Eye (tissue), 1 donor: ENCODE data around the gene DMBT1.

Experiments used
- DNase-seq: peaks from one replicate; pipeline ENCODE4 v3.0.0-alpha.2; 2015

Gene DMBT1

GRCh38 chr10:122560279-122560804, at the start of gene DMBT1:
Gene DMBT1, plus strand, starts transcription at chr10:122560754. Its CDS starts 17 bp downstream, at chr10:122560771.
- DNase-seq = no peak

- DNase-seq = no peak
Measured at GRCh38 chr10:122513053-122513452, 47.5 kb upstream of the DMBT1 start.

DNA sequence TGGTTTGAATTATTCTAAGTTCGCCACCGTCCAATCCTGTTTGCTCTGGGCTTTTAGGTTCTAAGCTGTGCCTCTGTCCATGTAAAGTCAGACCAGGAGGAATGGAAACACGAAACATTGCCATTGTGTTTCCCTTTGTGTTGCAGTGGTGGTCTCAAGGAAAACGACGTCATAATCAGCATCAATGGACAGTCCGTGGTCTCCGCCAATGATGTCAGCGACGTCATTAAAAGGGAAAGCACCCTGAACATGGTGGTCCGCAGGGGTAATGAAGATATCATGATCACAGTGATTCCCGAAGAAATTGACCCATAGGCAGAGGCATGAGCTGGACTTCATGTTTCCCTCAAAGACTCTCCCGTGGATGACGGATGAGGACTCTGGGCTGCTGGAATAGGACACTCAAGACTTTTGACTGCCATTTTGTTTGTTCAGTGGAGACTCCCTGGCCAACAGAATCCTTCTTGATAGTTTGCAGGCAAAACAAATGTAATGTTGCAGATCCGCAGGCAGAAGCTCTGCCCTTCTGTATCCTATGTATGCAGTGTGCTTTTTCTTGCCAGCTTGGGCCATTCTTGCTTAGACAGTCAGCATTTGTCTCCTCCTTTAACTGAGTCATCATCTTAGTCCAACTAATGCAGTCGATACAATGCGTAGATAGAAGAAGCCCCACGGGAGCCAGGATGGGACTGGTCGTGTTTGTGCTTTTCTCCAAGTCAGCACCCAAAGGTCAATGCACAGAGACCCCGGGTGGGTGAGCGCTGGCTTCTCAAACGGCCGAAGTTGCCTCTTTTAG, 46.3 kb upstream of the DMBT1 start:
- DNase-seq = no peak

GRCh38 chr10:122515022-122515424, 45.5 kb upstream of the DMBT1 start:
- DNase-seq = no peak

GRCh38 chr10:122515588-122516231, 44.8 kb upstream of the DMBT1 start:
- no peak for DNase-seq

DNA sequence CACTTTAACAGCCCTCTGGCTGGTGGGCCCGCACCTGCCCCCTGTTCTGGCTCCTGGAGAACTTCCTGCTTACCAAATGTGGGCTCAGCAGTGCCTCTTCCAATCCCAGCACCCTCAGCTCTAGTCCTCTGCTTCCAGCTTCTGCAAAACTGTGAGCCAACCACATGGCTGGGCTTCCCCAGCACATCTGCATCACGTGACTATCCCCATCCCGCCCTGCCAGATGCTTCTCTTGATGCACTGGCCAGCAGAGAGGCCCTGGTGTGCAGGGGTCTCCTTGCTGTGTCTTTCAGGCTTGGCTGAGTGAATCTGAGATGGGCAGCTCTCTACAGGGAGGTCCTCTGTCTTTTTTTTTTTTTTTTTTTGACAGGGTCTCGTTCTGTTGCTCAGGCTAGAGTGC, 43.8 kb upstream of the DMBT1 start:
- no peak for DNase-seq

DNA sequence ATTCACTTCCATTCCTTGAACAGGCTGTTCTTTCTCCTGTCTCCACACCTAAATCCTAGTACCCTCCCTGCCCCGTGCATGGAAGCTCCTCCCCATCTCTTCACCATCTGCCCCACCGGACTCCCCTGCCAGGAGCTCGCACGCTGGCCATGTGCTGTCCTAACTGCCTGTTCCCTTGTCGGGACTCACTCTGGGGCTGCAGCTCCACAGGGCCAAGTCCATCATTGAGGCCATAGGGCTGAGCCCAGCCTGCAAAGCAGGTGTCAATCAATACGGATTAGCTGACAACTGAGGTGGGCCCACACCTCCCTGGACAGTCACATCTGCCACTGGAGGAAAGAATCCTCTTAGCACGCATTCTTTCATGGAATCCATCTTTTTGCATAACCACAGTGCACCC, 41.4 kb upstream of the DMBT1 start:
- no peak for DNase-seq

DNA sequence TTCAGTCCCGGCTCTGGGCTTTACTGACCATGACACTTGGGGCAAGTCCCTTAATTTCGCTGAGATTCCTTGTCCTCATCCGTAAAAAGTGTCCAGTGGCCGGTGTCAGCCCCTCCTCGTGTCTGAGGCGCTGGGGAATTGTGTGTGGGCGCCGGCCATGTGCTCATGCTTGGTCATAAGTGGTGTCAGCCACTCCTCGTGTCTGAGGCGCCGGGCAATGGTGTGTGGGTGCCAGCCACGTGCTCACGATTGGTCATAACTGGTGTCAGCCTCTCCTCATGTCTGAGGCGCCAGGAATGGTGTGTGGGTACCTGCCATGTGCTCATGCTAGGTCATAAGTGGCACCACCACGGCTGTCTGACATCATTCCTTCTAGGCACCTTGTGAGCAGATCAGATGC, 40.7 kb upstream of the DMBT1 start:
- DNase-seq = no peak

- no peak for DNase-seq
Measured at GRCh38 chr10:122521011-122521410, 39.5 kb upstream of the DMBT1 start.

GRCh38 chr10:122524811-122525210, 35.7 kb upstream of the DMBT1 start:
- no peak for DNase-seq

GRCh38 chr10:122525788-122526187, 34.8 kb upstream of the DMBT1 start:
- DNase-seq = no peak

- no peak for DNase-seq
Measured at GRCh38 chr10:122526892-122527291, 33.7 kb upstream of the DMBT1 start.

DNA sequence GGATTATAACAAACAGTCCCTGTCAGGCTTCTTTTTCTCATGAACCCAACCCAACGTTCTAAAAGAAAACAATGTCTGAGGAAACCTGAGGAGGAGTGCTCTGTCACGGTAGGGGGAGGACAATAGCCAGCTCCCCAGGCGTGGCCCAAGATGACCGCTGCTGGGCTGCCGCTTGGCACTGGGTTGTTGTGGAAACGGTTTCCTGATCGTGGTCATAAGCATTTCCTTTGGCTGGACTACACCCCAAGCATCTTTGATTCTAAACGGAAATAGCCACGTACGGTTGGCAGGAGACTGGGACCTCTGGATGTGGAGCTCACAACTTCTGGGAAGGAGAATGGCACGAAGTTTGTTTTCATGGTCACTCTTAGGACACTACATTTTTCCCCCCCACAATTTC, 30.4 kb upstream of the DMBT1 start:
- no peak for DNase-seq

DNA sequence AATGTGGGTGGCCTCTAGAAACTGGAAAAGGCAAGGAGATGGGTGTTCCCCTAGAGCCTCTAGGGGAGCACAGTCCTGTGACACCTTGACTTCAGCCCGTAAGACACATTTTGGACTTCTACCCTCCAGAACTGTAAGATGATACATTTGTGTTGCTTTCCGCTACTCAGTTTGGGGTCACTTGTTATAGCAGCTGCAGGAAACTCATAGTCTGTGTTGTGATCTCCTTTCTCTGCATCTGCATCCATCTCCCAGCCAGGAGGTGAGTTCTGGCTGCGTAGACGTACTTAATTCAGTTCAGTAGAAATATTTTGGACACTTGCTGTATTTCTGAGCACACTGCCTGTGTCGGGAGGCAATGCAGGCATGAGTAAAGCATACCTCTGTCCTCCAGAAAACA, 29.3 kb upstream of the DMBT1 start:
- no peak for DNase-seq

DNA sequence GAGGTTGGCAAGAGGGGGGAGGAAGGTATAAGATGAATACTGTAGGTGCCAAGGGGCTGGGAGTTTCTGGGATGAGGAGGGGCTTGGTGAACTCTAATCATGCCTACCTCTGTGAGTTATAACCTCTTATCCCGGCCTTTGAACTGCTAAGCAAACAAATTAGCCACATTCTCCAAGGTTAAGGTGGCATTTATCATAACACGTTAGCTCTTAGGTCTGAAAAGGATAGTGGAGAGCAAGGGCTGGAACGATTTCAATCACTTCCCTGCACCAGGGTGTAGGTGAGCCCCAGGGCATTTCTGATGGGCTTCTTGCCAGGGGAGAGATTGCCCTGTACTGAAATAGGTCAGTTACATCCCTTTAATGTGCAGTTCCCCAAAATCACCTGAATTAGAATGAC, 28.6 kb upstream of the DMBT1 start:
- DNase-seq = no peak

GRCh38 chr10:122532601-122533296, 27.8 kb upstream of the DMBT1 start:
- no peak for DNase-seq

DNA sequence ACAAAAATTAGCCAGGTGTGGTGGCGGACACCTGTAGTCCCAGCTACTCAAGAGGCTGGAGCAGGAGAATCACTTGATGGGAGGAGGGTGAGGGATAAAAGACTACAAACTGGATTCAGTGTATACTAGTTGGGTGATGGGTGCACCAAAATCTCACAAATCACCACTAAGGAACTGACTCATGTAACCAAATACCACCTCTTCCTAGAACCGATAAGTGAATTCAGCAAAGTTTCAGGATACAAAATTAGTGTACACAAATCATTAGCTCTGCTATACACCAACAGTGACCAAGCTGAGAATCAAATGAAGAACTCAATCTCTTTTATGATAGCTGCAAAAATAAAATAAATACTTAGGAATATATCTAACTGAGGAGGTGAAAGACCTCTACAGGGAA, 23.0 kb upstream of the DMBT1 start:
- DNase-seq = no peak

- no peak for DNase-seq
Measured at GRCh38 chr10:122541541-122542002, 19.0 kb upstream of the DMBT1 start.

DNA sequence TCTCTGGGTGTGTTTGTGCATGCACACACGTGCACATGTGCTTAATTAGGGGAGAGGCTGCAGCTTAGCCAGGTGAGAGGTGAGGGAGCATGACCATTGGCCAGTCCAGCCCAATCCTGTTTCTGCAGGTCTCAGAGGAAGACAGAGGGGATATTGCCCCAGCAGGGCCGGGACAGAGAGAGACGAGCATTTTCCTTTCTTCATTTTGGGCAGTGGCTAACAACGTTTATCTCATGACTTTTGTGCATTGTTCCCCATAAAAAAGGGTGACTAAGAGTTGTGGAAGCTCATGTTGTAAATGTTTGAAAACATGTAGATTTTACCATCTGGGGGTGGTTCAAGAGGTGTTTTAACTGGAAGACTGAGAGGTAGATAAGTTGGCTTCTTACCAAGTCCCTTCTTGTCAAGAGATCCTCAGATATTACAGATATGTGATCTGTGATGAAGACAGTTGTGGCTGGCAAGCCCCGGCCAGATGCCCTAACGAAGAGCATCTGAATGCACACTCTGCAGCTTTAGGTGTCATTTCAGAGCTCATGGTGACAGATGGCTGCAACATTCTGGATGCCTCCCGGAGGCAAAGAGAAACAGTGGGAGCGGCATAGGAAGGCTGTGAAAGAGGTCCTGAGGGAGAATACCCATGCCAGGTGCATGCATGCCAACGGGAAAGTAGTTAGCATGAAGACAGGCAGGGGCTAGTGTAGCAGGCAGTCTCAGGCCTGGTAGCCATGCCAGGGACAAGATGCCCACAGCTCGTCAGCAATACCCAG, 16.7 kb upstream of the DMBT1 start:
- DNase-seq = no peak

- DNase-seq = no peak
Measured at GRCh38 chr10:122544493-122544892, 16.1 kb upstream of the DMBT1 start.

DNA sequence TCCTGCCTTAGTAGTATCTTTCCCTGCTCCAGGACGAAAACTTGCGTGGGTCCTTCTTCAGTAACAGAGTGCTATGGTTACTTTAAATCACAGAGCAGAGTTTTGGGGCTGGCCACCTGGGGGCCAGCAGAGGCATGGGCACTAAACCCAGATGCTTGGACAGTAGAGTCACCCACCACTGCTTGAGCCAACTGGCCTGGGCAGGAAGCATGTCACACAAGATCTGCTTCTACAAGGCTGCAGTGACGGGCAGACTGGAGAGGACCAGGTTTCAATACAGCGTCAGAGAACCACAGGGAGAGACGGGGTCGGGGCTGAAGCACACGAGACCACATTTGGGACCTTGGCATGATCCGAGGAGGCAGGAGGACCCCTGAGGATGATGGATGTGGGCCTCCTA, 14.3 kb upstream of the DMBT1 start:
- no peak for DNase-seq

DNA sequence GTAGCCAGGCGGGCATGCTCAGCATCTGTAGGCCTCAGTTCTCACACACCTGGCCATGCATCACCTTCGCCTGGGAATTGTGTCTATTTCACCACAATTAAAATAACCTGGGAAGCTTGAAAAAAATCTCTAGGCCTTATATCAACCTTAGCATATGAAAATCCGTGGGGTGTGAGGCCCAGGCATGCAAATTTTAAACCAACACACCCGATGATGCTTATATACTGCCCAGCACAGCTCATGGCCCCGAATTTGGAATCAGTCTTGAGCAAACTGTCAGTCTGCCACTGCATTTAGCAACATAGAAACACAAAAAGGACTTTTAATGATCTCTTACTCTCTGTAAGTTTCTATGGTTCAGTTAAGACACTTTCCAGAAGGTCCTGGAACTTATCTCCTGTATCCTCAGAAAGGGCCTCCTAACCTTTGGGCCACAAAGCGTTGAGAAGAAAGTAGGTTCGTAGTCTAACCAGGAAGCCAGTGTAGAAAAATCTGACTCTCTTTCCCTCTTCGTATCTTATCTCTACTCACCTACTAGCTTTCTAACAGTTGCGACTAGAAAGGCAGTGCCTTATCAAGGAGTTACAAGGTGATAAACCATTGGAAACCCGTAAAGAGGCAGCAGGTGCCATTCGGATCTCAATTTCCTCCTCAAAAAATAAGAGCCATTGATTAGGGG, 12.0 kb upstream of the DMBT1 start:
- DNase-seq = no peak
